D721Med (cell line): ENCODE data around the gene MMAB.

Experiments
- DNase-seq: peaks from one replicate; pipeline ENCODE4 v3.0.0; 2011; ENCODE audit warnings: low spot score; ENCODE audit not compliant: insufficient read length
- FAIRE-seq: peaks from 2 replicates; lab custom pipeline; 2011; peaks lifted over from hg19 to GRCh38; lab: Jason Lieb, UNC
- CTCF ChIP-seq: IDR thresholded peaks from 2 replicates; pipeline ENCODE4 v1.5.1; 2012; ENCODE audit warnings: mild to moderate bottlenecking, control low read depth; ENCODE audit not compliant: insufficient read depth; ENCODE audit errors: missing control alignments

Gene MMAB

DNA sequence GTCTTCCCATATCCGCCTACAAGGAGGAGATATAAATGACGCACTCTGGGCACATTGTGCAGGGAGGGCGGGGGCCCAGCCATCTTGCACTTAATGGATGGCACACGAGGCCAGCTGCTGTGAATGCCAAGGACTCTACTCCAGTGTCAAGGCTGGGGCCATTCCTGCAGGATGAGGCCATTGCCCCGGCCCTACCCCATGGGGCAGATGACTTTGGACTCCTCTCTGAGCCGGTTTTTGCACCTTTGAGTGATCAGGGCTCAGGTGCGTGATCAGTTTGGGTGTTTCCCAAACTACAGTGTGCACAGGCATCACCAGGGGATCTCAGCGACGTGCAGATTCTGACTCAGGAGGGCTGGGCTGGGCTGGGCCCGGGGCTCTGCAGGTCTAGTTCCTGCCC, 16.1 kb downstream of the MMAB start:
- FAIRE-seq = no peak
- no peak for TF ChIP-seq CTCF
- no peak for DNase-seq

DNA sequence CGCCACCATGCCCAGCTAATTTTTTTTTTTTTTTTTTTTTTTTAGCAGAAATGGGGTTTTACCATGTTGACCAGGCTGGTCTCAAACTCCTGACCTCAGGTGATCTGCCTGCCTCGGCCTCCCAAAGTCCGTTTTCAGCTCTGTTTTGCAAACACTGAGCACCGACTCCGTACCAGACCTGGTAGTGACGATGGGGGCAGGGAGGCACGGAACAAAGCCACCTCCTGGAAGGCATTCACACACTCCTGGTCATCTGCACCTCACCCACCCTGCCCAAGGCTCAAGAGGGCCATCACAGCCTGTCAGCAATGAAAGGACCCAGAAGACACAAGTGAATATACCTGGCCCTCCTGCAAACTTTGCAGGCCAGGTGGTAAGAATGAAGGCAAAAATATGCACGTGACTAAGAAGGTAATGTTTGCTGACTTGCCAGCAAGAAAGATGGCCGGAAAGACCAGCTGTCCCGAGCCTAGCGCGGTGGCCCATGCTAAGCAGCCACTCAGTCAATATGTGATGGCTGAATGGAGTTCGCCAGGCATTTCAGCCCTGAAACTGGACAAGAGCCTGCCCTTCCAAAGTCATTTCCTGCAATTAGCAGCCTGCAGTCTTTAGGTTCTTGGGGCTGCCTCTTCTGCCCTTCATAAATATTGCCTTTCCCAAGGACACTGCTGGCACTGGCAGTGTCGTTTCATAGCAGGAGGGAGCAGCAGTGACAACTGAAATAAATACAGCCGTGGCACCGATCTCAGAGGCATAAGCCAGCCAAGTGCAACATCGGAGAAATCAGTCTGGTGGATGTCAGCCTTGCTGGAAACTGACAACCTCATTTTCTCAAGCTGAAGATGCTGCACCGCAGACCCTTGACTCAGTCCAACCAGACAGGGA, 17.6 kb downstream of the MMAB start:
- DNase-seq (no peak), FAIRE-seq (no peak)
- TF ChIP-seq CTCF = no peak

- TF ChIP-seq CTCF = no peak
- FAIRE-seq = no peak
- no peak for DNase-seq
Observed at GRCh38 chr12:109554761-109555160, 18.5 kb downstream of the MMAB start.

DNA sequence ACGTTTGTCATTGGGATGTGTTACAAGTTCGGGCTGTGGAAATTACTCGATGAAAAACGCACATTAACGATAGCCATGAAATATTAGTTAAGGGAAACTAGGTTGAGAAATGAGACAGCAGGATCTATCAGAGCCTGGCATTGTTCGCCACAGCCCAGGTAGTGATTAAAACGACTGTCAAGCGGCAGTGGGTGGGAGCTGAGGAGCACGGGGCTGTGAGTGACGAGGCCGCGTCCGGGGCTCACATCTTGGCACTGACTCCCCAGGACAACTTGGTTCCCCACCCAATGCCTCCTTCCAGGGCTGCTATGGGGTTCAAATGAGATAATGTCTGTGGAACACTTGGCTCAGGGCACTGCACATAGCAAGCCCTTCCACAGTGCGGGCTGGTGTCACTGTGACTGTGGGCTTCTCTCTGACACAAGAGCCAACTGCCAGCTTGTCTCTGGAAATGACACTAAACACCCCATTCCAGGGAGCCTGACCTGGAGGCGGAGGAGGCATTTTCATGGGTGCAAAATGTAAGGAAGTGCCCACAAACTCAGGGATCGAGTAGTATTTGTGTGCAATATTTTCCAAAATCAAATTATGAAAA, 19.3 kb downstream of the MMAB start:
- no peak for FAIRE-seq
- DNase-seq = no peak
- TF ChIP-seq CTCF = no peak

GRCh38 chr12:109553483-109553882, 19.8 kb downstream of the MMAB start:
- FAIRE-seq = no peak
- no peak for DNase-seq
- no peak for TF ChIP-seq CTCF

- no peak for TF ChIP-seq CTCF
- FAIRE-seq (no peak), DNase-seq (no peak)
Observed at GRCh38 chr12:109552971-109553370, 20.3 kb downstream of the MMAB start.

- no peak for FAIRE-seq
- no peak for TF ChIP-seq CTCF
- DNase-seq = no peak
Observed at GRCh38 chr12:109551108-109551507, 22.2 kb downstream of the MMAB start.
